ENCODE data around the gene BCAR3.

- TF ChIP-seq CTCF (tag by site-specific recombination; IDR thresholded peaks at IDR 0.05) (no peak), ZNF112 (tag by site-specific recombination; IDR thresholded peaks at IDR 0.05) (no peak), ZNF239 (tag by site-specific recombination; IDR thresholded peaks at IDR 0.05) (no peak), ZBTB20 (tag by site-specific recombination; IDR thresholded peaks at IDR 0.05) (no peak), ZNF548 (tag by site-specific recombination; IDR thresholded peaks at IDR 0.05) (no peak), ZNF280D (tag by site-specific recombination; IDR thresholded peaks at IDR 0.05) (no peak), ZNF121 (tag by site-specific recombination; IDR thresholded peaks at IDR 0.05) (no peak)
These were observed 10.4 kb upstream of the BCAR3 start for GRCh38 chr1:93692026-93692425.
